Lung (tissue), 12 donors: Measurements from ENCODE around the gene EOLA2. TPM values are rescaled to one million over a fixed set of nuclear protein-coding genes. Genes with fewer than 3 reads are reported as not detected.
"Not testable (repeated sequence)": the region's sequence is repeated elsewhere in the genome, so short reads cannot be mapped to it uniquely, and the experiment has no call there.

Source experiments
- ATAC-seq: fragments of 200-7000 bp; cut with Tn5 transposase; one replicate; pipeline ENCODE4 v1.9.1; 2020; ENCODE audit warnings: moderate number of reproducible peaks; ENCODE audit not compliant: insufficient read depth, low FRiP score
- DNase-seq, 3 donors: peaks; one replicate each; pipeline ENCODE4 v3.0.0-alpha.2; 2013 to 2017
- H3K27ac ChIP-seq, 2 donors: one replicate each; pipeline ENCODE4 v1.5.1; 2013; ENCODE audit warnings: mild to moderate bottlenecking in 2 of 2, moderate library complexity in 2 of 2, control low read depth in 1 of 2, inconsistent platforms in 1 of 2, low read depth in 1 of 2, low read length in 1 of 2
- H3K27me3 ChIP-seq, 3 donors: one replicate each; pipeline ENCODE4 v1.5.1; 2013; ENCODE audit warnings: low read length in 2 of 3; ENCODE audit not compliant: control insufficient read depth in 3 of 3, insufficient read depth in 3 of 3
- H3K36me3 ChIP-seq, 4 donors: one replicate each; pipeline ENCODE4 v1.5.1; 2013; ENCODE audit warnings: low read length in 4 of 4, mild to moderate bottlenecking in 1 of 4, moderate library complexity in 1 of 4; ENCODE audit not compliant: control insufficient read depth in 4 of 4, insufficient read depth in 4 of 4
- H3K4me1 ChIP-seq, 5 donors: one replicate each; pipeline ENCODE4 v1.5.1; 2013; ENCODE audit warnings: low read length in 5 of 5, mild to moderate bottlenecking in 2 of 5, moderate library complexity in 1 of 5; ENCODE audit not compliant: control insufficient read depth in 5 of 5, insufficient read depth in 5 of 5
- H3K4me3 ChIP-seq: one replicate; pipeline ENCODE4 v1.5.1; 2013; ENCODE audit warnings: mild to moderate bottlenecking, control low read depth, moderate library complexity
- H3K9ac ChIP-seq, 2 donors: one replicate each; pipeline ENCODE4 v1.5.1; 2013; ENCODE audit warnings: low read length in 2 of 2, control low read depth in 1 of 2; ENCODE audit not compliant: insufficient read depth in 1 of 2
- H3K9me3 ChIP-seq, 4 donors: one replicate each; pipeline ENCODE4 v1.5.1; 2013; ENCODE audit warnings: low read length in 3 of 4, mild to moderate bottlenecking in 1 of 4, moderate library complexity in 1 of 4; ENCODE audit not compliant: control insufficient read depth in 4 of 4, insufficient read depth in 3 of 4
- CTCF ChIP-seq: IDR thresholded peaks from 2 replicates; pipeline ENCODE4 v1.5.1; 2012; ENCODE audit warnings: mild to moderate bottlenecking; ENCODE audit errors: control extremely low read depth, extremely low read depth
- WGBS, 2 donors: extraction: QIAGEN DNeasy Blood & Tissue Kit; methylation state at CpG; one replicate each; pipeline ENCODE4 v1.1.7; 2013; 5-methylcytosine and 5-hydroxymethylcytosine counted together
- polyA plus RNA-seq, 2 donors: library from polyadenylated mRNA; stranded (reverse); fragments of 200-250 nt; gene quantifications; one replicate each; pipeline ENCODE4 v1.2.1, GENCODE V29; 2013
- total RNA-seq, 2 donors: library from RNA; depleted of rRNA in 1 of 2; stranded (reverse); fragments of >200 nt in 1 of 2; gene quantifications; one replicate each; pipeline ENCODE4 v1.2.1, GENCODE V29; 2014 to 2021
- donor health status: control.
- donor health status: control.
- donor health status: Bipolar disorder and iron deficiency.
- donor health status: healthy.
- donor health status: DM: yes; HTN: yes; CAD: no.

Gene EOLA2
- total and polyA plus RNA-seq, 4 donors: 20.7 to 35.7 (median 26.1) TPM

GRCh38 chrX:149898554-149898953 lies 39.7 kb downstream of the EOLA2 start:
- H3K4me1 ChIP-seq: no peaks in the 10 kb centered on the region
- no peaks in the 10 kb centered on the region for H3K36me3 ChIP-seq
- H3K9me3 ChIP-seq: no peaks in the 10 kb centered on the region
- H3K9ac ChIP-seq: no peak overlapping the region
- DNase-seq (no peak), ATAC-seq (no peak)
- 60 to 90% methylated on average over 1 of the region's 1 CpG for WGBS, 2 donors
- H3K4me3 ChIP-seq: no peak overlapping the region
- H3K27me3 ChIP-seq: no peaks in the 10 kb centered on the region
- no peak for TF ChIP-seq CTCF
- no peak overlapping the region for H3K27ac ChIP-seq

GRCh38 chrX:149890828-149891227 lies 47.5 kb downstream of the EOLA2 start:
- not testable (repeated sequence) for H3K9ac ChIP-seq

More at GRCh38 chrX:149890828-149891227, 47.5 kb downstream of the EOLA2 start:
- H3K27ac ChIP-seq, H3K4me3 ChIP-seq, H3K4me1 ChIP-seq, H3K9me3 ChIP-seq, H3K27me3 ChIP-seq, ATAC-seq, H3K36me3 ChIP-seq, DNase-seq: not testable (repeated sequence)
- 87 to 95% methylated on average over 1 to 2 of the region's 2 CpGs for WGBS, 2 donors

Other genes with a start within 250 kb of the EOLA2 start
- gene MAGEA11, start 226.4 kb downstream of the EOLA2 start, total RNA-seq: not detected
- gene MAGEA11, start 226.4 kb downstream of the EOLA2 start, polyA plus RNA-seq: not detected
- gene HSFX1, start 164.4 kb downstream of the EOLA2 start, total RNA-seq: 1 to 10 TPM in 1 of 2 donors, under 1 TPM in 1; 0.97 to 1.6 TPM
- under 1 TPM; 0.26 to 0.51 TPM for gene HSFX1, start 164.4 kb downstream of the EOLA2 start, polyA plus RNA-seq
- not detected for gene MAGEA9, start 156.6 kb downstream of the EOLA2 start, total RNA-seq
- not detected for gene MAGEA9, start 156.6 kb downstream of the EOLA2 start, polyA plus RNA-seq
- gene MAGEA8, start 57.3 kb downstream of the EOLA2 start, total RNA-seq: not detected
- not detected for gene MAGEA8, start 57.3 kb downstream of the EOLA2 start, polyA plus RNA-seq
- gene HSFX4, start 8.9 kb downstream of the EOLA2 start, total RNA-seq: not detected
- gene HSFX4, start 8.9 kb downstream of the EOLA2 start, polyA plus RNA-seq: under 1 TPM in 1 of 2 donors, not detected in 1; 0.03 TPM